Activated CD8-positive, alpha-beta memory T cell treated with anti-CD3 and anti-CD28 coated beads, Interleukin-2, amount 50 U/mL, for 24 hours (primary cell): ENCODE data around the gene MTHFSD.

Experiments
- DNase-seq: peaks from one replicate; pipeline ENCODE4 v3.0.0-alpha.2; 2020; ENCODE audit errors: extremely low read depth

The MTHFSD gene

DNA sequence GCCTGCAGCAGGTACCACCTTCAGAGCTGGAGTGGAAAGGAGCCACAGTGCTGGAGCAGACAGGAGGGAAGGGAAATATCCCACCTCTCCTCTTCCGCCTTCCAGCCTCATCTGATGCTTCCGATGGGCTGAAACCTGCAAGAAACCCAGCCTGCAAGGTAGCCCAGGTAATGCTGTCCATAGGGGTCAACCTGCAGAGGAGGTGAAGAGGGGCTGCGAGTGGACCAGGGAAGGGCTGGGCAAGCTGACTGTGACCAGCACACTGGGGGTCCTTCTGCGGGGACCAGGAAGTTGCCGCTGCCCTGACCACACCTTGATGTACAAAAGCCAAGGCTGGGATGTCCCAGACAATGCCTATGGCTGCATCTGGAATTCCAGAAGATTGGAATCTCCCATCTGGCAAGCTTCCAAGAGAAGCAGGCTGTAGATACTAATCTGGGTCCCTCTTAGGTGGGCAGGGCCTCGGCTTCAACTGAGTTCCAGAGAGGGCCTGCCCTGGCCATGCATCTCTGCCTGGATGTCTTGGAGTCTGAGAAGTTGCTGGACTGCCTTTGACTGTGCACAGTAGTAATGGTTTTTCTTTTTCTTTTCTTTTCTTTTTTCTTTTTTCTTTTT lies 29.1 kb upstream of the MTHFSD start:
- no peak for DNase-seq

DNA sequence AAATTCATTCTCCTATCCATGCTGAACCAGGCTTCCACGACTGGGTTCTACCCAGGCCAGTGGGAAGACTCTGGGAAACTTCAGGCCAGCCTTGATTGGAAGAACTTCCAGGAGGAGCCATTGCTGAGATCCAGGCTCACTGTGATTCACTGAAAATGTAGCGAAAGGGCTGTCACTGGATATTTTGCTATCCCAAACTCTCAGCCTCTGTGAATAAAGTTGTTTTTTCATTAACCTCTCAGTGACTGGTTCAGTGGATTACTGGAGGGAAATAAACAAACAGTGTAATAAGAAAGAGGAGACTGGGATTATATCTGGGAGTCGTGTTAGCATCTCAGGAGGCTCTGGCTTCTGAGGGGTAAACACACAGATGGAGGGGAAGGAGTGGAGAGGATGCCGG lies 26.4 kb upstream of the MTHFSD start:
- DNase-seq, result no peak

GRCh38 chr16:86580791-86581170 lies 25.7 kb upstream of the MTHFSD start:
- no peak for DNase-seq

- no peak for DNase-seq
Measured at GRCh38 chr16:86580063-86580790, 25.2 kb upstream of the MTHFSD start.

DNA sequence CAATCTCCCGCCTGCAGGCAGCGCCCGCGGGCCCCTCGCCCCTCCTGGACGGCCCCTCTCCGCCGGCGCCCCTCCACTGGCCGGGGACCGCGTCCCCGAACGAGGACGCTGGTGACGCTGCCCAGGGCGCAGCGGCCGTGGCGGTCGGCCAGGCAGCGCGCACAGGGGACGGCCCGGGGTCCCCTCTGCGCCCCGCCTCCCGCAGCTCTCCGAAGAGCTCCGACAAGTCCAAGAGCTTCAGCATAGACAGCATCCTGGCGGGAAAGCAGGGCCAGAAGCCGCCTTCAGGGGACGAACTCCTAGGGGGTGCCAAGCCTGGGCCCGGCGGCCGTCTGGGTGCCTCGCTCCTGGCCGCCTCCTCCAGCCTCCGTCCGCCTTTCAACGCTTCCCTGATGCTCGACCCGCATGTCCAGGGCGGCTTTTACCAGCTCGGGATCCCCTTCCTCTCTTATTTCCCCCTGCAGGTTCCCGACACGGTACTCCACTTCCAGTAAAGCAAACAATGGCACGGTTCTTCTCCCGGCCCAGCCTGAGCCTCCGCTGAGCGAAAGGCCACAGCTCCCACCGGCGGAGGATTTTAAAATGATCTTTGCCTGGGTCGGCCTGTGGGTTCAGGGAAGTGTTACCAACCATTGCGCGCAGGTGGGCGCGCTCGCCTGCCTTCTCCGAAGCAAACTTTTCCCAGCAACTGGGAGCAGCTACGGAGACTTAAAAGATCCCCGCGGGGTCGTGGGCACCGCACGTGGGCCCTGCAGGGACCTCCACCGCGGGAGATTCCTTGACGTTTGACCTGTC lies 24.4 kb upstream of the MTHFSD start:
- DNase-seq, result no peak

GRCh38 chr16:86578611-86579267 lies 23.7 kb upstream of the MTHFSD start:
- no peak for DNase-seq

- DNase-seq, result no peak
Measured at GRCh38 chr16:86578061-86578599, 23.1 kb upstream of the MTHFSD start, which contains the start of gene FOXL1. FOXL1 (plus strand) TSS chr16:86578549; CDS start chr16:86578724, 175 bp downstream.

GRCh38 chr16:86577314-86577971 lies 22.4 kb upstream of the MTHFSD start:
- DNase-seq, result no peak

DNA sequence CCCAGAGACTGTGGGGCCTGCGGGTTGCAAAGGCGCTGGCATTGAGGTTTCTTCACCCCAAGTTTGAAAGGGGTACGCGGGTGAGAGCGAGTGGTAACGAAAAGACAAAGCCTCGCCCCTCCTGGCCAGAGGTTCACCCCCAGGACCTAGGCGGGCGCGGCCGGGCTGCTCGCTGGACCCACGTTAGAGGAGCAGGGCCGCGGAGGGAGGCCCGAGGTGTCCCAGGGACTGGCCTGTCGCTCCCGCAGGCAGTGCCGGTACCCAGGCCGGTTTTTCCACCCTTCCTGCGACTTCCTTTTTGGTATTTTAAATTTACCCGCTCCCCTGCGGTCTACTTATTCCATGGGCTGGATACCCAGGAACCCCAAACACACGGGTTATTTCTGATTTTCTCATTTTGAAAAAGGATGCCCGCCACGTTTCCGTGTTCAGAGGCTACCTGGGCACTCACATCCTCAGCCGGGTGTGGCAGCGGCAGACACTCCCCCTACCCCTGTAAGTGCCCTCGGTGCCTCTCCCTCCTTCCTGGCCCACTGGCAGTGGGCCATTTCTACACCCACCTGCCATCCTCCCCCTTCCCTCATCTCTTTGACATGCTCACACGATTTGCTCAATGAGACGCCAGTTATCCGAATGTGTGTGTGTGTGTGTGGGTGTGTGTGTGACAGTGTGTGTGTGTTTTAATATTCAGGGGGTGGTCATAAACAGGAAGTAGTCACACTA lies 21.7 kb upstream of the MTHFSD start:
- no peak for DNase-seq

GRCh38 chr16:86575754-86576557 lies 20.9 kb upstream of the MTHFSD start:
- DNase-seq, result no peak

- DNase-seq, result no peak
Measured at GRCh38 chr16:86575095-86575685, 20.2 kb upstream of the MTHFSD start.

- DNase-seq, result no peak
Measured at GRCh38 chr16:86574646-86575045, 19.6 kb upstream of the MTHFSD start.

GRCh38 chr16:86573646-86574508 lies 18.8 kb upstream of the MTHFSD start:
- DNase-seq, result no peak

GRCh38 chr16:86573215-86573614 lies 18.2 kb upstream of the MTHFSD start:
- DNase-seq, result no peak

GRCh38 chr16:86572606-86573005 lies 17.6 kb upstream of the MTHFSD start:
- DNase-seq, result no peak

DNA sequence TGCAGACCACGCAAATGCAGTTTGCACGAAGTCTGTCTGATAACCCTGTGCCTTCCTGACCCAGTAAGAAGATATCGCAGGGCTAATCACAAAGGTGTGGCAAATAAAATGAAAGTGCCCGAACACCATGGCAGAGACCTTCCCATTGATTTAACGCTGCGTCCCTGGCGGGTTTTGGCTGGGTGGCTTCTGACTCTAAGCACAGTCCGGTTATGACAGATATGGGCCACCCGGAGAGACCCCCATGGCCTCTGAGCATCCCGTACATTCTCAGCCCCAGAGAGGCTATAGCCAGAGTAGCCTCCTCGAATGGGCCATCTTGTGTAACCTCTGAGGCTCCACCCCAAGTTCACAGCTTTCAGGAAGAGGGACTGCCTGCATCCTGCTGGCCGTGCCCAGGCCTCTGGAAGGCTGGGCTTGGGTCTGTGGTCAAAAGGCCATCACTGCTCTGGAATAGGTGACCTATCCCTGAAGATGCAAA lies 17.0 kb upstream of the MTHFSD start:
- no peak for DNase-seq

GRCh38 chr16:86571530-86571915 lies 16.5 kb upstream of the MTHFSD start:
- DNase-seq, result no peak
